Brain microvascular endothelial cell (primary cell): ENCODE results near the gene OSMR.

ENCODE experiments used
- DNase-seq: peaks from one replicate; pipeline ENCODE4 v3.0.0-alpha.2; 2020
- H3K27ac ChIP-seq: fragments of 250-450 bp; sonication (Bioruptor Pico); 2 replicates; pipeline ENCODE4 v1.5.1; 2020; ENCODE audit warnings: mild to moderate bottlenecking, moderate library complexity
- H3K27me3 ChIP-seq: fragments of 250-450 bp; sonication (Bioruptor Pico); replicated peaks from 2 replicates; pipeline ENCODE4 v1.5.1; 2020; ENCODE audit warnings: mild to moderate bottlenecking
- H3K36me3 ChIP-seq: fragments of 250-450 bp; sonication (Bioruptor Pico); replicated peaks from 2 replicates; pipeline ENCODE4 v1.5.1; 2020; ENCODE audit warnings: mild to moderate bottlenecking
- H3K4me3 ChIP-seq: 2 replicates; pipeline ENCODE4 v1.5.1; 2011; ENCODE audit warnings: low read depth, mild to moderate bottlenecking, control low read depth, low read length, moderate library complexity
- in situ Hi-C: cut with HindIII; loops from 2 replicates; pipeline ENCODE4 v1.10.0; 2017; ENCODE audit warnings: low sequenced_read_pairs, low pct_ligation_motif_present
- TF ChIP-seq, protein P1 (sequence below): IDR thresholded peaks from 2 replicates; pipeline ENCODE4 v1.5.1; 2011; ENCODE audit warnings: low read depth, mild to moderate bottlenecking, moderate library complexity, low read length, control low read depth, inconsistent platforms; ENCODE audit errors: missing control alignments

OSMR gene

DNA sequence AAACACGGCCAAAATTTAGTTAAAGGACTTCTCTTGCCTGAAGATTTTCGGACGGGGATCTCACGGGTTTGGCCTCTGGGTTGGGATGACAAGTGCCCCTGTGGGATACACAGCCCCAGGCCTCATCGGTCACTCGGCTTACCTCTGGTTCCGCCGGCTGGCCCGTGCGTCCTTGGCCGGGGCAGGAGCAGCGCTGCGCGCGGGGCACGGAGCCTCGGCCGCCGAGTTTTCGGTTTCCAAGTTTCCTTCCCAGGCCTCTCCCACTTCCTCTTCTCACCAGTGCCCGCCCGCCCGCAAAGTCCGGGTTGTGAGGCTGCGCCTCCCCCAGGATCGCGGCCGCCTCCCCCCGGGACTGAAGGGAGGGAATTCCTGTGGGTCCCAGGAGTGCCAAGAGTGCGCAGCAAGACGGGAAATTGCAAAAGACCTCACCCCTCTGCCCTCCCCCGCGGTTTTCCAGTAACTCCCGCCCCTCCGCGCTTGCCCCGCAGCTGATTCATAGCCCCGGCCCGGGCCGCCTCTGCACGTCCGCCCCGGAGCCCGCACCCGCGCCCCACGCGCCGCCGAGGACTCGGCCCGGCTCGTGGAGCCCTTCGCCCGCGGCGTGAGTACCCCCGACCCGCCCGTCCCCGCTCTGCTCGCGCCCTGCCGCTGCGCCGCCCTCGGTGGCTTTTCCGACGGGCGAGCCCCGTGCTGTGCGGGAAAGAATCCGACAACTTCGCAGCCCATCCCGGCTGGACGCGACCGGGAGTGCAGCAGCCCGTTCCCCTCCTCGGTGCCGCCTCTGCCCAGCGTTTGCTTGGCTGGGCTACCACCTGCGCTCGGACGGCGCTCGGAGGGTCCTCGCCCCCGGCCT lies at the start of gene OSMR:
Gene OSMR (plus strand): TSS at position 487 of the 853 bp plus-strand sequence. CDS start 23,033 bp downstream, outside the sequence.
- H3K27ac ChIP-seq = peak within 1 kb of the TSS; percentile 99
- TF ChIP-seq, protein P1, sequence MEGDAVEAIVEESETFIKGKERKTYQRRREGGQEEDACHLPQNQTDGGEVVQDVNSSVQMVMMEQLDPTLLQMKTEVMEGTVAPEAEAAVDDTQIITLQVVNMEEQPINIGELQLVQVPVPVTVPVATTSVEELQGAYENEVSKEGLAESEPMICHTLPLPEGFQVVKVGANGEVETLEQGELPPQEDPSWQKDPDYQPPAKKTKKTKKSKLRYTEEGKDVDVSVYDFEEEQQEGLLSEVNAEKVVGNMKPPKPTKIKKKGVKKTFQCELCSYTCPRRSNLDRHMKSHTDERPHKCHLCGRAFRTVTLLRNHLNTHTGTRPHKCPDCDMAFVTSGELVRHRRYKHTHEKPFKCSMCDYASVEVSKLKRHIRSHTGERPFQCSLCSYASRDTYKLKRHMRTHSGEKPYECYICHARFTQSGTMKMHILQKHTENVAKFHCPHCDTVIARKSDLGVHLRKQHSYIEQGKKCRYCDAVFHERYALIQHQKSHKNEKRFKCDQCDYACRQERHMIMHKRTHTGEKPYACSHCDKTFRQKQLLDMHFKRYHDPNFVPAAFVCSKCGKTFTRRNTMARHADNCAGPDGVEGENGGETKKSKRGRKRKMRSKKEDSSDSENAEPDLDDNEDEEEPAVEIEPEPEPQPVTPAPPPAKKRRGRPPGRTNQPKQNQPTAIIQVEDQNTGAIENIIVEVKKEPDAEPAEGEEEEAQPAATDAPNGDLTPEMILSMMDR = peak; percentile 10
- peak; percentile 96 for DNase-seq
- H3K27me3 ChIP-seq = no peaks in the 10 kb centered on the region
- H3K4me3 ChIP-seq = peak within 1 kb of the TSS; percentile 88
- in situ Hi-C loops = no loop called here
- no peaks in the 10 kb centered on the region for H3K36me3 ChIP-seq

DNA sequence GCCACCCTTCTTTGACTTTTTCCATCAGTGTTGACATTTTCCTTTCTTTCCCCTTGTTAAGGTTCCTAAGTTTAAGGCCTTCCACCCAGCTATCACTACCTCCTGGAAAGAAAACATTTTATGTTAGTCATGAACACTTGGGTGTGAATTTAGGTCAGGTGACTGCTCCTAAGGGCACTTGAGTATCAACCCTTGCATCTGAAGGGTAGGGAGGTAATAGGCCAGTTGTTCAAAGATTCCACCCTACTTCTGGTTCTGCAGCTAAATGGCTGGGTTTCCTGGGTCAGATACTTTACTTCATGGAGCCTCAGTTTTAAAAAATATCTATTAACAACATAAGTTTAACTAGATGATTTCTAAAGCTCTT lies 49.1 kb upstream of the OSMR start:
- Histone ChIP-seq H3K27me3 (no peaks in the 10 kb centered on the region), H3K27ac (no peak overlapping the region), H3K36me3 (no peaks in the 10 kb centered on the region), H3K4me3 (no peak overlapping the region)
- in situ Hi-C loops = no loop called here
- TF ChIP-seq, protein P1 = no peak
- no peak for DNase-seq

DNA sequence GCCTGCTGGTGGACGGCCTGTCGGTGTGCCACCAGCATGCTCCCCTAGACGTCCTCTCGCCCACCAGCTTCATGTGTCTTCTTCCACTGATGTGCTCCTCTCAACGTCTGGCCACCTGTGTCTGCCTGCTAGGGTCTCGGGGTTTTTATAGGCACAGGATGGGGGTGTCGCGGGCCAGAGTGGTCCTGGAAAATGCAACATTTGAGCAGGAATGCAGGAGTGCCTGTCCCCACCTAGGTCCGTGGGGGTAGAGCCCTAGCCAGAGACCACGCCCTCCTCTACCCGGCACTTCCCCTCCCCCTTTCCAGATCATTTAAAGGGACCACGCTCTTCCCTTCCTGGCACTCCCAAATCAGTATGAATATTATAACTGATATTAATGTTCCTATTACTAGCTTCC lies 48.0 kb upstream of the OSMR start:
- no peaks in the 10 kb centered on the region for H3K36me3 ChIP-seq
- TF ChIP-seq, protein P1 = no peak
- H3K4me3 ChIP-seq = no peak overlapping the region
- no peak for DNase-seq
- no peak overlapping the region for H3K27ac ChIP-seq
- no peaks in the 10 kb centered on the region for H3K27me3 ChIP-seq
- in situ Hi-C loops = no loop called here

DNA sequence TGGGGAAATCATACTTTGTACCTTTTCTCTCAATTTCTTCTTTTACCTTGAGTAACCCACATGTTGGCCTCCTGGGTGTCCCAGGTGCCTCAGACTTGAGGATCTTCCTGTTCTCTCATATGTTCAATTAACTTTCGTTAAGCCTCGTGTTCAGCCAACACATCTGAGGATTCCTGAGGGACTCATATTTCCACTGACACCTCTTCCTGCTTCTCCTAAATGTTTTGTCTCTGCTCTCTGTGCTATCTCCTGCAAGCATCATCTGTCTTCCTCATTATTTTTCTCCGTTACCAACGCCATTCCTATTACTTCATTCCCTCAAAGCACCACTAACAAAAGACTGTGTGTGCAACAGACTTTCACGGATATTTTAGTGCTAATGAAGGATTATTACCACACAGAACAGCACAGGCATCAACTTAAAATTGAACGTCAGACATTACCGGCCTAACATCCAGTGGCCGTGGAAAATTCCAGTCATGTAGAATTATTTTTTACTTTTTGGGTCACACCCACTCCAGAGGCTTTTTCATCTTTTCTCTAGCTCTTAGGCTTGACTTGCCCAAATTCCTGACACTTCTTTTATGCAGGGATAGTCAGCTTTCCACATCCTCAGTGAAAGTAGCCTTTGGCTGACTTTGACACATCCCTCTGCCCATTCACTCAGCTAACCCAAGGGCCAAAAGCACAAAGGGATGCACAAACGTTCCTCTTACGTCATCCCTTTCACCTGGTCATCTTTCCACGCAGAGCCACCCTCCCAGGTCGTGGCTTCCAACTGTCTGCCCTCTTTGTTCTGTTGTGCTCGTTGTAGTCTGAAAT lies 46.0 kb upstream of the OSMR start:
- Histone ChIP-seq H3K27ac (no peak overlapping the region), H3K27me3 (no peaks in the 10 kb centered on the region), H3K4me3 (no peak overlapping the region), H3K36me3 (no peaks in the 10 kb centered on the region)
- in situ Hi-C loops = loop anchor here (10.0 kb wide), 2 partner anchors 245 to 355 kb away; partner anchors contain the start of gene LIFR
- TF ChIP-seq, protein P1 = no peak
- DNase-seq = no peak

DNA sequence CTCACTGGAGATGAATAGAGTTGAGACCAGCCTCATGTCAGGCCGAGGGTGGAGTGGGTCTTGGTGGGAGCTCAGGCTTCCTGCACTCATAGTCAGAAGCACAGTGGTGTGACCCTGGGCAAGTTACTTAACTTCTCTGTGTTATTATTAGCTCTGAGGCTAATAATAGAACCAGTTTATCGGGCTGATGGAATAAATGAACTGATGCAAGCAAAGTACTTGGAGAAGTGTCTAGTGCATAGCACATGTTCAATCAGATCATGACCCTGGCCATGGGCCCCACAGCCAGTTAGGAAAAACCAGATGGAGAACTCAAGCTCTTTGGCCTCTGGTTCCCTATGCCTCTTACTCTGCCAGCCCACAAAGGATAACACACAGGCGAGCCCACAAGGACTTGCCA lies 45.3 kb upstream of the OSMR start:
- H3K36me3 ChIP-seq = no peaks in the 10 kb centered on the region
- no peak overlapping the region for H3K4me3 ChIP-seq
- H3K27me3 ChIP-seq = no peaks in the 10 kb centered on the region
- TF ChIP-seq, protein P1 = no peak
- DNase-seq = no peak
- no peak overlapping the region for H3K27ac ChIP-seq
- in situ Hi-C loops = loop anchor here (10.0 kb wide), 2 partner anchors 246 to 356 kb away; partner anchors contain the start of gene LIFR
